K562 (cell line): Measurements from ENCODE around the gene PCDH1. TPM values are rescaled to one million over a fixed set of nuclear protein-coding genes. Genes with fewer than 3 reads are reported as not detected.

Experiments
- BRCA1 ChIP-seq, 2 experiments: fragments of 450-650 bp in 1 of 2; sonication (generic) in 1 of 2; formaldehyde crosslinking in 1 of 2; IDR thresholded peaks; 2 replicates each; pipeline versions ENCODE4 v1.5.0 to v1.6.1; 2017 to 2020; ENCODE audit warnings: mild to moderate bottlenecking in 1 of 2, missing genetic modification reagents in 1 of 2
- BRD9 ChIP-seq: fragments of 450-650 bp; IDR thresholded peaks from 2 replicates; pipeline ENCODE4 v1.6.1; 2018; ENCODE audit warnings: low read depth; ENCODE audit not compliant: partially characterized antibody
- CHD2 ChIP-seq: IDR thresholded peaks from 2 replicates; pipeline ENCODE4 v1.6.1; 2011; ENCODE audit warnings: low read depth, low read length
- DNMT1 ChIP-seq: fragments of 450-650 bp; IDR thresholded peaks from 2 replicates; pipeline ENCODE4 v1.6.1; 2016; ENCODE audit warnings: antibody characterized with exemption, mild to moderate bottlenecking
- FOXO4 ChIP-seq: fragments of 450-650 bp; formaldehyde crosslinking; IDR thresholded peaks from 2 replicates; pipeline ENCODE4 v1.4.0; 2020; ENCODE audit warnings: mild to moderate bottlenecking, moderate library complexity
- L3MBTL2 ChIP-seq: fragments of 450-650 bp; IDR thresholded peaks from 2 replicates; pipeline ENCODE4 v1.6.1; 2016; ENCODE audit warnings: mild to moderate bottlenecking, moderate library complexity
- RBFOX2 ChIP-seq: fragments of 200-400 bp; formaldehyde crosslinking; IDR thresholded peaks from 2 replicates; pipeline ENCODE4 v1.6.1; 2017; ENCODE audit warnings: low read depth, mild to moderate bottlenecking, low read length, moderate library complexity
- TGIF2 ChIP-seq: sonication (generic); formaldehyde crosslinking; IDR thresholded peaks from 2 replicates; pipeline ENCODE4 v1.8.1; 2022; ENCODE audit warnings: mild to moderate bottlenecking, missing genetic modification reagents, moderate library complexity
- ZNF830 ChIP-seq: fragments of 250-450 bp; sonication (Bioruptor Pico); IDR thresholded peaks from 2 replicates; pipeline ENCODE4 v1.5.0; 2021; ENCODE audit warnings: mild to moderate bottlenecking
- polyA plus RNA-seq, 8 experiments: library from polyadenylated mRNA; depleted of rRNA in 4 of 8; stranded (reverse) in 5 of 8; unstranded in 3 of 8; fragments of >200 nt; fragmentation: Nextera tagmentation in 2 of 8; fragmentation: Illumina TruSeq in 1 of 8; extraction: Ambion mirVana in 2 of 8; extraction: Trizol in 1 of 8; gene quantifications; 2 replicates each; pipeline versions ENCODE4 v1.2.1 to v1.2.3, GENCODE V29; 2011 to 2014; ENCODE audit warnings: inconsistent platforms in 1 of 8, missing spikeins in 1 of 8
- total RNA-seq, 7 experiments: library from RNA; depleted of rRNA in 6 of 7; stranded (reverse); fragments of >200 nt in 6 of 7; fragmentation: Illumina TruSeq in 2 of 7; extraction: Trizol in 2 of 7; gene quantifications; 2 replicates each; pipeline versions ENCODE4 v1.2.1 to v1.2.3, GENCODE V29; 2011 to 2021; ENCODE audit warnings: low replicate concordance in 1 of 7
- TF ChIP-seq, protein P1 (sequence below): sonication (generic); formaldehyde crosslinking; IDR thresholded peaks from 2 replicates; pipeline ENCODE4 v1.8.0; 2023; ENCODE audit warnings: missing genetic modification reagents, mild to moderate bottlenecking, borderline replicate concordance
- TF ChIP-seq, protein P2 (sequence below), 2 experiments: fragments of 200-800 bp in 1 of 2; sonication (Bioruptor generic) in 1 of 2; sonication (generic) in 1 of 2; formaldehyde crosslinking in 1 of 2; IDR thresholded peaks in 1 of 2; conservative IDR thresholded peaks in 1 of 2; 2 replicates each; pipeline versions ENCODE4 v1.5.0 to v1.6.1; 2016 to 2020; ENCODE audit warnings: missing compliant biosample characterization in 1 of 2, missing genetic modification characterization in 1 of 2, missing genetic modification reagents in 1 of 2
- TF ChIP-seq, protein P3 (sequence below): fragments of 250-450 bp; sonication (Bioruptor Pico); IDR thresholded peaks from 2 replicates; pipeline ENCODE4 v1.4.0; 2020; ENCODE audit warnings: borderline replicate concordance
- TF ChIP-seq, protein P4 (sequence below): fragments of 450-650 bp; conservative IDR thresholded peaks from 2 replicates; pipeline ENCODE4 v1.6.1; 2016; ENCODE audit warnings: missing genetic modification characterization, low read depth, mild to moderate bottlenecking, control low read depth, missing compliant biosample characterization

PCDH1 gene
- total and polyA plus RNA-seq, 9 of the 15 experiments (the other 6 are each of a cell fraction or from before 2014, with no cell fraction given) = 0.11 to 3.6 (median 1.9) TPM; not detected in 1

DNA sequence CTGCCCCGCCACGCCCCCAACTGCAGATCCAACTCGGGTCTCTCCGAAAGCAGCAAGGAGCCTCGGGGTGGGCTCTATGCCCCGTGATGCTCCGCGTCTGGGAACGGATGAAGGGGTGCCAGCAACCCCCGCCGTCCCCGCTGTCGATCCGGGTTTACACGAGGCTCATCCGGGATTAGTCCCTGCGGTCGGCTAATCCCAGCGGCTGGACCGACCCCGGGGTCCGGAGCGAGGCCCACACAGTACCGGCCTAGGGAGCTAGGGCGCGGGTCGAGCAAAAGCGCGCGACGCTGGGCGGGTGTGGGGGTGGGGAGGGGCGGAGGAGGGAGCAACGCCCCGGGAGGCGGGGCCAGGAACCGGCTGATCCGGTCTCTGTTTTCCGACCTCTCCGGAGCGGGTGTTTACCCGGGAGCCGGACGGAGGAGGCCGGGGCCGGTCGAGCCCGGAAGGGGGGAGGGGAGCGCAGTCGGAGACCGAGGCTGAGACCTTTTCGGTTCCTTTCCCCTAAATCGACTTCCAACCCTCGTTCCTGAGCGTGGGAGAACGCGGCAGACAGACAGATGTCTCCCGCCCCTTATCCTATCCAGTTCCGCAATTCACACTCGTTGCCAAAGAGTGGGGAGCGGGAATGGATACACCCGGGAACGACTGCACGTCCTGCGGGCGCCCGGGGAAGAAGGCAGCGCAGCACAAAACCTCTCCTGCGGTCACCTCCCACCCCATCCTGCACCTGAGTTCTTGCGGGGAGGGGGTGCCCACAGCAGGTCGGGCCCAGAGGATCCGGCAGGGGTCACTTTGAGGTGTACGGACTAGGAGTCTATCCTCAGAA, 28.6 kb downstream of the PCDH1 start (continued):
- TF ChIP-seq, protein P1, sequence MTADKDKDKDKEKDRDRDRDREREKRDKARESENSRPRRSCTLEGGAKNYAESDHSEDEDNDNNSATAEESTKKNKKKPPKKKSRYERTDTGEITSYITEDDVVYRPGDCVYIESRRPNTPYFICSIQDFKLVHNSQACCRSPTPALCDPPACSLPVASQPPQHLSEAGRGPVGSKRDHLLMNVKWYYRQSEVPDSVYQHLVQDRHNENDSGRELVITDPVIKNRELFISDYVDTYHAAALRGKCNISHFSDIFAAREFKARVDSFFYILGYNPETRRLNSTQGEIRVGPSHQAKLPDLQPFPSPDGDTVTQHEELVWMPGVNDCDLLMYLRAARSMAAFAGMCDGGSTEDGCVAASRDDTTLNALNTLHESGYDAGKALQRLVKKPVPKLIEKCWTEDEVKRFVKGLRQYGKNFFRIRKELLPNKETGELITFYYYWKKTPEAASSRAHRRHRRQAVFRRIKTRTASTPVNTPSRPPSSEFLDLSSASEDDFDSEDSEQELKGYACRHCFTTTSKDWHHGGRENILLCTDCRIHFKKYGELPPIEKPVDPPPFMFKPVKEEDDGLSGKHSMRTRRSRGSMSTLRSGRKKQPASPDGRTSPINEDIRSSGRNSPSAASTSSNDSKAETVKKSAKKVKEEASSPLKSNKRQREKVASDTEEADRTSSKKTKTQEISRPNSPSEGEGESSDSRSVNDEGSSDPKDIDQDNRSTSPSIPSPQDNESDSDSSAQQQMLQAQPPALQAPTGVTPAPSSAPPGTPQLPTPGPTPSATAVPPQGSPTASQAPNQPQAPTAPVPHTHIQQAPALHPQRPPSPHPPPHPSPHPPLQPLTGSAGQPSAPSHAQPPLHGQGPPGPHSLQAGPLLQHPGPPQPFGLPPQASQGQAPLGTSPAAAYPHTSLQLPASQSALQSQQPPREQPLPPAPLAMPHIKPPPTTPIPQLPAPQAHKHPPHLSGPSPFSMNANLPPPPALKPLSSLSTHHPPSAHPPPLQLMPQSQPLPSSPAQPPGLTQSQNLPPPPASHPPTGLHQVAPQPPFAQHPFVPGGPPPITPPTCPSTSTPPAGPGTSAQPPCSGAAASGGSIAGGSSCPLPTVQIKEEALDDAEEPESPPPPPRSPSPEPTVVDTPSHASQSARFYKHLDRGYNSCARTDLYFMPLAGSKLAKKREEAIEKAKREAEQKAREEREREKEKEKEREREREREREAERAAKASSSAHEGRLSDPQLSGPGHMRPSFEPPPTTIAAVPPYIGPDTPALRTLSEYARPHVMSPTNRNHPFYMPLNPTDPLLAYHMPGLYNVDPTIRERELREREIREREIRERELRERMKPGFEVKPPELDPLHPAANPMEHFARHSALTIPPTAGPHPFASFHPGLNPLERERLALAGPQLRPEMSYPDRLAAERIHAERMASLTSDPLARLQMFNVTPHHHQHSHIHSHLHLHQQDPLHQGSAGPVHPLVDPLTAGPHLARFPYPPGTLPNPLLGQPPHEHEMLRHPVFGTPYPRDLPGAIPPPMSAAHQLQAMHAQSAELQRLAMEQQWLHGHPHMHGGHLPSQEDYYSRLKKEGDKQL = 0 out of 2 replicates have a peak, but pooled peaks have one; percentile 32
- TF ChIP-seq, protein P2, sequence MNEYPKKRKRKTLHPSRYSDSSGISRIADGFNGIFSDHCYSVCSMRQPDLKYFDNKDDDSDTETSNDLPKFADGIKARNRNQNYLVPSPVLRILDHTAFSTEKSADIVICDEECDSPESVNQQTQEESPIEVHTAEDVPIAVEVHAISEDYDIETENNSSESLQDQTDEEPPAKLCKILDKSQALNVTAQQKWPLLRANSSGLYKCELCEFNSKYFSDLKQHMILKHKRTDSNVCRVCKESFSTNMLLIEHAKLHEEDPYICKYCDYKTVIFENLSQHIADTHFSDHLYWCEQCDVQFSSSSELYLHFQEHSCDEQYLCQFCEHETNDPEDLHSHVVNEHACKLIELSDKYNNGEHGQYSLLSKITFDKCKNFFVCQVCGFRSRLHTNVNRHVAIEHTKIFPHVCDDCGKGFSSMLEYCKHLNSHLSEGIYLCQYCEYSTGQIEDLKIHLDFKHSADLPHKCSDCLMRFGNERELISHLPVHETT (CRISPR knock-in tag; conservative IDR thresholded peaks at IDR 0.05 in 1 of 2, IDR thresholded peaks at IDR 0.05 in 1 of 2) = peak in 1 of 2 experiments; percentile 96; a peak in 2 of 4 replicates
- TF ChIP-seq TGIF2 (CRISPR knock-in tag) = no peak
- TF ChIP-seq BRD9 = peak; percentile 75
- TF ChIP-seq DNMT1 = peak; percentile 63; the same call in 1 of the 2 replicates
- no peak for TF ChIP-seq BRCA1 (IDR thresholded peaks at IDR 0.05)
- TF ChIP-seq BRCA1 (CRISPR knock-in tag; IDR thresholded peaks at IDR 0.05) = no peak
- TF ChIP-seq, protein P3, sequence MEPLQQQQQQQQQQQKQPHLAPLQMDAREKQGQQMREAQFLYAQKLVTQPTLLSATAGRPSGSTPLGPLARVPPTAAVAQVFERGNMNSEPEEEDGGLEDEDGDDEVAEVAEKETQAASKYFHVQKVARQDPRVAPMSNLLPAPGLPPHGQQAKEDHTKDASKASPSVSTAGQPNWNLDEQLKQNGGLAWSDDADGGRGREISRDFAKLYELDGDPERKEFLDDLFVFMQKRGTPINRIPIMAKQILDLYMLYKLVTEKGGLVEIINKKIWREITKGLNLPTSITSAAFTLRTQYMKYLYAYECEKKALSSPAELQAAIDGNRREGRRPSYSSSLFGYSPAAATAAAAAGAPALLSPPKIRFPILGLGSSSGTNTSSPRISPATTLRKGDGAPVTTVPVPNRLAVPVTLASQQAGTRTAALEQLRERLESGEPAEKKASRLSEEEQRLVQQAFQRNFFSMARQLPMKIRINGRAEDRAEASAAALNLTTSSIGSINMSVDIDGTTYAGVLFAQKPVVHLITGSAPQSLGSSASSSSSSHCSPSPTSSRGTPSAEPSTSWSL (CRISPR knock-in tag) = 0 out of 2 replicates have a peak, but pooled peaks have one; percentile 45
- 0 out of 2 replicates have a peak, but pooled peaks have one; percentile 18 for TF ChIP-seq ZNF830 (CRISPR knock-in tag)
- no peak; the same call in 1 of the 2 replicates for TF ChIP-seq CHD2
- TF ChIP-seq L3MBTL2 = peak; percentile 66; the same call in 1 of the 2 replicates
- peak; percentile 94 for TF ChIP-seq RBFOX2
- no peak for TF ChIP-seq FOXO4
- TF ChIP-seq, protein P4, sequence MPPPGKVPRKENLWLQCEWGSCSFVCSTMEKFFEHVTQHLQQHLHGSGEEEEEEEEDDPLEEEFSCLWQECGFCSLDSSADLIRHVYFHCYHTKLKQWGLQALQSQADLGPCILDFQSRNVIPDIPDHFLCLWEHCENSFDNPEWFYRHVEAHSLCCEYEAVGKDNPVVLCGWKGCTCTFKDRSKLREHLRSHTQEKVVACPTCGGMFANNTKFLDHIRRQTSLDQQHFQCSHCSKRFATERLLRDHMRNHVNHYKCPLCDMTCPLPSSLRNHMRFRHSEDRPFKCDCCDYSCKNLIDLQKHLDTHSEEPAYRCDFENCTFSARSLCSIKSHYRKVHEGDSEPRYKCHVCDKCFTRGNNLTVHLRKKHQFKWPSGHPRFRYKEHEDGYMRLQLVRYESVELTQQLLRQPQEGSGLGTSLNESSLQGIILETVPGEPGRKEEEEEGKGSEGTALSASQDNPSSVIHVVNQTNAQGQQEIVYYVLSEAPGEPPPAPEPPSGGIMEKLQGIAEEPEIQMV (tag) = no peak
